NCI-H526 (cell line): Measurements from ENCODE around the gene MACROD2.
A peak's percentile ranks its signal among the peaks of the same experiment; 100 is the strongest.

Source experiments
- DNase-seq, 2 experiments: peaks; one replicate each; lab custom pipeline; 2025; lab: John Stamatoyannopoulos, UW

The MACROD2 gene

DNA sequence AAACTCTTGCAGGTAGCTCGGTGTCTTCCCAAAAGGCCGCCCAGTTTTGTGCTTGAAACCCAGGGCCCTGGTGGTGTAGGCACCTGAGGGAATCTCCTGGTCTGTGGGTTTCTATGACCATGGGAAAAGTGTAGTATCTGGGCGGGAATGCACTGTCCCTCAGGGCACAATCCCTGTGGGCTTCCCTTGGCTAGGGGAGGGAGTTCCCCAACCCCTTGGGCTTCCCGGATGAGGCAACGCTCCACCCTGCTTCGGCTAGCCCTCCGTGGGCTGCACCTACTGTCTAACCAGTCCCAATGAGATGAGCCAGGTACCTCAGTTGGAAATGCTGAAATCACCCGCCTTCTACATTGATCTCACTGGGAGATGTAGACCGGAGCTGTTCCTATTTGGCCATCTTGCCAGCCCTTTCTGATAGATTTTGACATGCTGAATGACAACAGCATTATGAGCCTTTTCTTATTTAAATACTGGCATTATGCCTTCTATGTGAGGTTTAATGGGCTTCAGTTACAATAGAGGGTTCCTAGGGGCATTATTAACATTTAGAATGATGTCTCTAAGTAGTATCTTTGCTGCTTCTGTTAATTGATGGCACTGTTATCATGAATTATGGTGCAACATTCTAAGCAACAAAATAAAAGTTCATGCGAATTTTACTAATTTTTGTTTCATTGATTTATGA, 475.8 kb downstream of the MACROD2 start:
- no peak for DNase-seq

DNA sequence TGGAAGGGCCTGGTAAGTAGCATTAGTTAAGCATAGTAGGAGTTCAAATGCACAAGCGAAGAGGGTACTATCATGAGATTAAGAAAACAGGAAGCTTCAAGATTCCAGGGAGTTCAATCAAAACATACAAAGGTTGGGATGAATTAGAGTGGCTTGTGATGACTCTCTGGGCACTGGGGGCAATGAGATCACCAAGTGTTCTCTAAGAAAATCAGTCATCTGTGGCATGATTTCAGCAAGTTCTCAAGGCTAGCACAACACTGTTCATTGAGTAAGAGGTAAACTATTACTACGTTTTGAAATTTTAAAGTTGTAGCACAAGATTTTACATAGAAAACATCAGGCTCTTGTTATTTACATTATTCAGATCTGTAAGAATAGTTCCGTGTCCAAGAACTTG, 481.8 kb downstream of the MACROD2 start:
- no peak for DNase-seq

DNA sequence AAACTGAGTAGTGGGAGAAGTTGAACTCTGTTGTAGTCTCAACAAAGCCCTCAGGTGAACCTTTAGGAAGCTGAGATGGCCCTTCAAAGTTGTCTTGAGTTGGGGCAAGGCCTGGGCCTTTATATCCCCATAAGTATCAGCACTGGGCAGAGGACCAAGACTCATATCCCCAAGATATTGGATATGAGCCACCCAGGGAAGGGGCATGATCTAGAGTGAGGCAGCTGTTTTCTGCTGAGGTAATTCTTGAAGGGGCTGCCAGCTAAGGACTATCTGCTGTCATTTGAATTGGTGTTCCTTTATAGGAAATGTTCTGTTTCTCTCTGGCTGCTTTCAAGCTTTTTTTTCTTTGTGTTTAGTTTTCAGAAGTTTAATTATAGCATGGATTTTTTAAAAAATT, 482.8 kb downstream of the MACROD2 start:
- no peak for DNase-seq

DNA sequence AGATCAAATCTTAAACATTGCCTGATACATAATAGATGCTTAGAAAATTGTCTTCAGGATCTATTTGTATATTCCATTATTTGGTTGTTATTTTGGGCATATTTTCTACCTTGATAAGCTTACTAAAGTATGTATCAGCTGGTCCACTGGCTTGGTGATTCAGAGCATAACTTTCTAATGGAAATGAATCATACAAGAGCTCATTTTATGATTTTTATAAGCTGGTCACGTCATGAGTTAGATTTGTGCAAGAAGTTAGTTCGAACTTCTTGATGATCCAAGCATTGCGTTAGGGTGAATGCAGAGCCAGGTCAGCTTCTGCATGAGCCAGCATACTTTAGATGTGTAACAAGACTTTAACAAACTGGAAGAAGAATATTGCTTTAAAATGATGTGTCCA, 486.5 kb downstream of the MACROD2 start:
- no peak for DNase-seq

DNA sequence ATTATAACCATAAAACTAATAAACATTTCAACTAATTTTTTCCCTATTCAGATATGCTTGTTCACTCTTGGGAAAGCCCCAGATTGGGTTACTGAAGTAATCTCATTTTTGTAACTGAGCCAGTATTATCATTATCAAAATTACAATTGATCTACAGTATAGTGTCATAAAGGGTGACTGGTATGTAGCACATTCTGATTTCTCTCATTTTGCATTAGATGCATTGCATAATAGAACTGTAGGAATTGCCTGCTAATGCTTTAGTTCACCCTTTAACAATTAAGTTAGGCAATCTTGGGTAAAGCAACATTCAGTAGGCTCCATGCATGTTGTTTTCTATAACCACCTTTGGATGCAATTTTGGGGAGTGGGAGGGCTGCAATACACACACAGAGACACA, 492.9 kb downstream of the MACROD2 start:
- no peak for DNase-seq

DNA sequence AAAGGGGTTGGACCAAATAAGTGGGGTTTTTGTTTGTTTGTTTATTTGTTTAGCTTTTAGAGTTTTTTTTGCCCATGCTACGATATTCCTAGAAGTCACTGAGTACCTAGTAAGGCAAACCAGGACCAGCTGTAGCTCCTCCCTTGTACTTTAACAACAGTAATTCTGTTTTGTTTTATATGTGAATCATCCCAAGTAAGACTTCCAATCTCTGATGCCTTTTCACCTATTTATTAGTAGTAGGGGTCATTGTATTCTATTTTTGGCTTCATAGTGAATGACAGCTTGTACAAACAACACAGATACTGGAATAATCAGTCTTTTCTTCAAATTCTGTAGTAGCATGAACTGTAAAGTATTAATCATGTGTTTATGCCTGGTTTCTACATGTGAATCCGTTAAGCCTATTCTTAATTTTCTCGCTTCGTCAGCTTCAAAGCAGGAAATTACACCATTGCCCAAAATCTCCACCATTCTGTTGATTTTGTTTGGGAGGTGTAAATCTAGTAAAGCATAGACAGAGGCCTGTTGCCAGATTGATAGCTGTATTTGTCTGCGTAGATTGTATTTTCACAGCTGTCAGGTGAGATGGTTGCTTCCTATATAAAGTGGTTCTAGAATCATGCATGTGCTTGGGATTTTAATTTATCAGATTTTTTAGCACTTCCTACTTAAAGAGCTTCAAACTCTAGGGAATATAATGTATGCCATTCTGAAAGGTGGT, 493.6 kb downstream of the MACROD2 start:
- DNase-seq: no peak

DNA sequence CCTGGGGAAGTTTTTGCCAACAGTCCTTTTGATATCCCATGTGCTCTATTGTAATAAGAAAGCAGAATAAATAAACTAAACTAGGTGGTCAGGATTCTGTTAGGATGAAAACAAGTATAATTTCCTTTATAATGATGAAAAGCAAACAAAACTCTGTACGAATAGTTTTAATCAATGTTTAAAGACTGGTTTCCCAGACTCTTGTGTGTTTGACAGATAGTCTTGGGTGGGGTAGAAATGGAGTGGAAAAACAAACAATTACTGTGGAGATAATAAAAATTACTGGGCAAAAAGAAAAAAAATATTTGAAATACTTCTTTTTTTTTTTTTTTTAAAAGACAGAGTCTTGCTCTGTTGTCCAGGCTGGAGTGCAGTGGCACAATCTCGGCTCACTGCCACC, 494.2 kb downstream of the MACROD2 start:
- no peak for DNase-seq

DNA sequence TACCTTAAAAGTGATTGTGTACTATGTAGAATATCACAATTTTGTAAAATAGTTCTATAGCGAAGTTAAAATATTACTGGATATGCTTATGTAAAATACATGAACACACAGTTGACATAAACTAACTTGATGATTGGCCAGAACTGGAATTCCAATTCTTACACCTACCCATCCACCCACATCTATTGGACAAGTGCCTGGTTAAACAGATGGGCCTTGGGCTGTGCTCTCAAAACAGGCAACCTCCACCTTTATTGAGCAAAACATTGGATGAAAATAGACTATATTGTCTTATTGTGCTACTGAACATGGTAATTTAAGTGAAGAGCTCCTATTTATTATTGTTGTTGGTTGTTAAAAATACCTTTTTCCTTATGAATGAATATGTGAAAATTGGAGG, 496.1 kb downstream of the MACROD2 start:
- DNase-seq: no peak

DNA sequence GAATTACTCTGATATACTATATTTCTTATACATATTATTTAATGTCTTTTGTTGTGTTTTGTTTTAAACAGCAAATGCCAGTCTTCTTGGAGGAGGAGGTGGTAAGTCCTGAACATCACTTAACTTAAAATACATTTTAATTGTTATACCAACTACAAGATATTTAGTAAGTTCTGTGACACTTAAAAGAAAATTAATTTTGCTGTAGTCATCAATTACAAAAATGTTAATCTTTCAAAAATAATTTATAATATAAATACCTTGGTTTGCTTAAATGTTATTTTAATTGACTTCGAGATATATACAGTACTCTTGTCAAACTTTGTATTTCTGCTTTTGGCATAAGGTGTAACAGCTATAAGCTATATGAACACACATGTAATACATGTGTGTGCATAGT, 498.1 kb downstream of the MACROD2 start:
- no peak for DNase-seq

DNA sequence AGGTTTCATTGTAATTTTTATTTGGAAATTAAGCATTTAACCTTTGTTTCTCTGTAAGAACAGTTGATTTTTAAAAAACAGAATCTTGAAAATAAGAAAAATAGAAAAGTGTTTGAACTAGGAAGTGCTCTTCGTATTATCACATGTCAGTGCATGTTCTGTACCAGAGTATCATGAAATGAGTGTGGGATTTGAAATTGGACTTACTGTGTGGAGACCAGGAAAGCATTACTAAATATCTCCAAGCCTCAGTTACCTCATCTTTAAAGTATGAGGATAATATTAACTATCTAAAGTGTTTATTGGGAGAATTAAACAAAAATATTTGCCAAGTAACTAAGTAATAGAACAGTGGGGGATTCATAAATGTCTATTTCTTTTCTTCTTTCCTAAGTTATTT, 499.0 kb downstream of the MACROD2 start:
- DNase-seq: no peak

DNA sequence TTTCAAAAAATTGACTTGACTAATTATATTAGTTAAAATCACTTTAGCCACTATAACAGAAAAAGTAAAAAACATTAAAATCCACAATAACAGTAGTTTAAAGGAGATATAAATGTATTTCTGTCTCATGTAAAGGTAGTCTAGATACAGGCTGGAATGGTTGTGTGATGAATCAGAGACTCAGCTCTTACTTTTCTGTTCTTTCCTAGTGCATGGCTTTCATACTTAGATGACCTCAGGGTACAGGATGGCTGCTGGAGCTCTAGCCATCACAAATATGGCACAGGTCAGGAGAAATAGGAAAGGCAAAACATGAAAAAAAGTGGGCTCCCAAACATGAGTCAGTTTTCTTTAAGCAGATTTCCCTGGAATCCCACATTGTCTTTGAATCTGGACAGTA, 499.8 kb downstream of the MACROD2 start:
- no peak for DNase-seq

DNA sequence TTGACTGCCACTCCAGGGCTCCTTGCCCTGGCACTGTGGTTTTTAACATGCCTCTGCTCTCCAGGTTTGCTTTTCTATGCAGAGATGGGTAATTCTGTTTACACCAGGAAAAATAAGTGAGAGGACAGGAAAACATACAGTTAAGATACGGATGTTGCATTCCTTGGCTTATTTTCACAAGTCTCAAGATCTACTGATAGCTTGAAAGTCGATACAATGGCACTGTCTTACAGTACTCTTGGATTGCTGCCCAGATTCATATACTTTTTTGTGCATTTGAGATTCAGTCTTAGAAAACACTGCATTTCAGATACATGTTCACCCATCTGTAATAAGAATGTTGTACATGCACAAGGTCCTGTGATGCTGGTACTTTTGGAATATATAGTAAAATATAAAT, 501.7 kb downstream of the MACROD2 start:
- DNase-seq: no peak

DNA sequence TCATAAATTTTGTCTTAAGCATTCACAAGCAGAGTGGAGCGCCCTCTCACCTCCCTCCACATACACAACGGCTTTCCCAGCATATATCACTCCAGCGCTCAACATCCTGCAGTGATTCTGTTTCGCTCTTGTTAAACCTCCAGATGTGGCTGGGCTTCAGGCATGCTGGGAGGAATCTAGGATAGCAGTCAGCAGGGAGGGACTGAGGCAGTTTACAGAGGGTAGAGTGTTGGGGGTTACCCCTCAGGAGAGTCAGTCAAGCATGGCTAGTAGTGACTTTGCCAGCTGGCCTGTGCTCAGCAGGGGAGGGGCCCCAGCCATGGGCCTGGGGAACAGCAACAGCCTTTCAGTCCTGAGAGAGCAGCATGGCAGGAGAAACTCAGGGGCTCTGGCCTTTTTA, 503.5 kb downstream of the MACROD2 start:
- peak in 1 of 2 experiments; percentile 34 for DNase-seq

DNA sequence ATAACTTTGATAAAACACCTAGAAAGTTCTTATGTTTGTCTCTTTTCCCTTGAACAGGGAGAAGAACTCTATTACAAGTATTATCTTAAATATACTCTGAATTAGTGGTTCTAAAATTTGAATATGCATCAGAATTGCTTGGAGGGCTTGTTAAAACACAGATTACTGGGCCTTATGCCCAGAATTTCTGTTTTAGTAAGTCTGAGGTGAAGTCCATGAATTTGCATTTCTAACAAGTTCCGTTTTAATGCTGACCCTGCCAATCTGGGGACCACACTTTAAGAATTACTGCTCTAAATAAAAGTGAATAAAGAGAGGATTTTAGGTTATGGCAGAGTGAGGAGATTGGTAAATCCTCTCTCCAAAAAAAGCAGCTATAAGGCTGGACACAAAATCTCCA, 510.2 kb downstream of the MACROD2 start:
- no peak for DNase-seq

DNA sequence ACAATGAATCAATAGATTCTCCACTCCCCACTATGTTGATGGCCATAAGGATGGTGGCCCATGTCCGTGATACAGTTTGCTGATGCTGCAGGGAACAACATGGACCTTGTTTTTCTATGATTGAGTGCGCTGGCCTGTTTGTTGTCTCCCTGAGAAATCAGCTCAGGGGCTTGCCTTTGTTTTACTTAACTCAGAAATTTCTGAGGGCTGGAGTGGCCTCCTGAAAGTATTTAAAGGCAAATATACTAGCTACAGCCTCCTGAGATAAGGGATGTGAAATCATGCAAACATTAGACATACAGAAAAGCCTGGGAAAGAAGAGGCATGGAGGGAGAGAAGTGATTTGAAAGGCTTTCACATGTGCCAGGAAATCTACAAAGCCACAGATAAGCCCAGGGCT, 512.4 kb downstream of the MACROD2 start:
- no peak for DNase-seq

DNA sequence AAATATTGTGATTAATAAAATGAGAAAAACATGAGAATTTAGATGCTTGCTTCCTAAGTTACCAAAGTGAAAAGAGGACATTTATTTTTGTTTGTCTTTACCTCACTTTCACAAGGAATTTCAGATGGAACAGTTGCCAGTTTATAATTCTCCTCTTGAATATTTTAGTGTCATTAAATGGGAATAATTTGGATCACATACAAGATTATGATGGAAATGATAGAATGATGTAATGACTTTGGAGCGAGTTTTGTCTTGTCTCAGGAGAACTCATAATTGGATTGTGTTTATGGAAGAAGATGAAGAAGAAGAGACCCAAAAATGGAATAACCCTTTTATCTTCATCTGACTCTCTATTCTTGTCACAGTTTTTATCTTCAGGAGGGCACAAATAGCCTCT, 515.0 kb downstream of the MACROD2 start:
- DNase-seq: no peak

DNA sequence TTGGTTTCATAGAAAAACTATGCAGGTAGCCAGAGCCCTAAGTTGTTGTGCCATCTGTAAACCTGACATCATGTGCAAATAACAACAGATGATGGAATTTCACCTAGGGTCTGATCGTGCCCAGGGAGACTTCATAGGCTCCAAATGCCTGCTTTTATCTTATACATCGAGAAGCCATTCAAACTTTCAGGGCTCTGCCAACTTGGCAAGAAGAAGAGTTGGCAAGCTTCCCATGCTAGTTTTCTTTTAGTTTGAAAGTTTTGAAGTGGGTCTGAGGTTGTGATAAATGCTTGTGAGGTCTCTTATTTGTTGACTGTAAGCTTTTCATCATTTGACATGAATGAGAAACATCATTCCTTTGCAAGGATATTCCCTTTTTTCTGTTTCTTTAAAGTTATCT, 517.5 kb downstream of the MACROD2 start:
- no peak for DNase-seq

DNA sequence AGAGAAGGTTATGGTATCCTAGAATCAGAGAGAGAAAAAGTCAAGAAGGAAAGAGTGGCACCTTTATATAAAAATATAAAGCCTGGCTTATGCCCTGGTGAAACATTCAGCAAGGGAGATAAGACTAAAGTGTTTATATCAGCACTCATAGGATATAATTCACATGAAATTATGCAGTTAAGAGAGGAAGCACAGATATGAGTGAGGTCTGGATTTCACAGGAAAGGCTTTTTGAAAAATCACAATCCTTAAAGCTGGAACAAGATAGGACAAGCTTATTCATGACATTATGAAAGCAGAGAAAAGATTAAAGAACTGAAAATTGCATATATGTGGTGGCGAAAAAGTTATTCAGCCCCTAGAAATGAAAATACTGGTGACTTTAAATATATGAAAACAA, 523.3 kb downstream of the MACROD2 start:
- no peak for DNase-seq

DNA sequence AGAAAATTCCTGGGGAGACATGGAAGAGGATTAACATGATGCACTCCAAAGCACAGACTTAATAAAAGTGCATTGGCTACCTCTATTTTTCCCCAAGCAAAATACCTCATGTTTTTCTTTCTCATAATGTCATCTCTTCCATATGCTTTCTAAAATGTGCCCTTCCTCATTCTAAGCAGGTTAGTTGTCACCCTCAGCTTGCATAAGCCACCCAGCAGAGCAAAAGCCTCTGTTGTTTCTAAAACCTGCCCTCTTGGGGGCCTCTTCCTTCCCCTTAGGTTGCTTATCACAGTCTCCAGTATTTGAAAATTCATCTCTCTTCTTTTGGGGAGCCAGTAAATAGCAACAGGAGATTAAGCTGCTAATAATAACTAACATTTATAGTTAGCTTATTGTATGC, 525.7 kb downstream of the MACROD2 start:
- no peak for DNase-seq

DNA sequence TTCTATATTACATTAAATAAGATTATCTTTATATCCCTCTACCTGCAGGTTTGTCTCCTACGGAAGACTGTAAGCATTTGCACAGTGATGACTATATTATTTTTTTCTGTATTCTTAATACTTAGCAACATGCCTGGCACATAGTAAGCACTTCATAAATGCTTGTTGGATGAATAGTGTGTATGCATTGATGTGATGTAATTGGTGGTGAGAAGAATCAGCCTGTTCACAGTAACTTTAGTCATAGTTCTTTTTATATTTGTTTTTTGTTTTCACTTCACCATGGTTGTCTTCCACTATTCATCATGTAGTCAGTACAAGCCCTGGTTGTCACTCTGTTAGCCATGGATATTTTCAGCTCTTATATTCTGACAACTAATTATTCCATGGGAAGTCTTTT, 526.1 kb downstream of the MACROD2 start:
- no peak for DNase-seq

DNA sequence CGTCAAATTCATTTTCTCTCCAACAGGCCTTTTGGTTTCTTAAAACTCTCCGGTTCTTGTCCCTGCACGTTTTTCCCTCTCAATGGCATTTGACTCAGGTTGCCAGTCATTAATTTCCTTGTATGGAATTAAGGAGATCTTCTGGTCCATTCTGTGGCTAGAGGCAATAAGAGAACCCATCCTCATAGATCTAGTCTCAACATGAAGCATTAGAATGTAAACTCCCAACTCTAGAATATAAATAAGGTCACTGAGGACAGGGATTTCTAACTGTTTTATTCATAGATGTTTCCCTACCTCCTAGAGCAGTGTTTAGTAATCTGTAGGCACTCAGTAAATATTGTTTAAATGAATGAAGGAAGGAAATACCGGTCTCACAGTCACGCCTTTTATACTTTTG, 527.3 kb downstream of the MACROD2 start:
- no peak for DNase-seq

DNA sequence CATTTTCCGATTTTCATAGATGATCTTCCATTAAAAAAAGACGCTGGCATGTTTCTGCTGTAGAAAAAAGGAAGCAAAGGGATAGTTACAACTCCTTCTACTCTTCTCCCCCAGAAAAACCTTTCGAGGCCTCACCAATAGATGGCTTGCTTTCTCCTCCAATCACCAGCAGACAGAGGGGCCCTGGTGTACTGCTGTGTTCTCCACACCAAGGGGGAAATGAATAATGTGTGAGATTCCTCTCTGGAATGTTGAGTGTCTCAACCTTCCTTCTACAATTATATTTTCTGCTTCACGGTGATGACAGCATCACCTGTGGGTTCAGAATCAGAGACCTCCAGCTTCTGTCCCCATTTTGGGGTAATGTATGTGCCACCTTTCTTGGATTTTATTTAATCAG, 527.8 kb downstream of the MACROD2 start:
- DNase-seq: no peak

DNA sequence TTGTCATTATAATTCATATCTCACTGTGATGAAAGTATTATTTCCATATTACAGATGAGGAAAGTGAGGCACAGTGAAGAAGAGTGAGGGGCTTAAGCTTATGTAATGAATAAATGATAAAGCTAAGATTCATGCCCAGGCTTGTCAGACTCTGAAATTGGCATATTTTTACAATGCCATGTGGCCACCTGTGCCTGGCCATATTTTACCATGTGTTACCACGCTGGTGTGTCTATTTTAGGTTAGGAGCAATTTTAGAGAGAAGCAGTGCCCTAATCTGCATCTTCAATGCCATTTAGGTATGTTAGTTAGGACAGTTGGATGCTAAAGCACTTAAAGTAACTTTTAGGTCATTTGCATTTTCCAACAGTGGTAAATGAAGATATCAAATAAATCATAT, 530.1 kb downstream of the MACROD2 start:
- DNase-seq: no peak

DNA sequence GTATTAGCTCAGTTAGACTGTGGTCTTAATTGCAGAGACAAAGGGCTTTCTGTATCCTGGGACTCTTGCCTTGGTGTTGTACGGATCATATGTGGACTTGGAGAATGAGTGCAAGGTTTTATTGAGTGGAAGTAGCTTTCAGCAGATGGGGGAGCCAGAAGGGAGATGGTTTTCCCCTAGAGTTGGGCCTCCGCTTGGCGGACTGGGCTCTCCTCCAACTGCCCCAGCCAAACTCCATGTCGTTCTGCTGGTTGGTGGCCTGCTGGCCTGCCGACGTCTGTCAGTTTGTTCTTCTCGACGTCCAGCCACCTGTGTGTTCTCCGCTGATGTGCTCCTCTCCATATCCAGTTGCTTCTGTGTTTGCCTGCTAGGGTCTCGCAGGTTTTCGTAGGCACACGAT, 531.6 kb downstream of the MACROD2 start:
- no peak for DNase-seq
